A549 (cell line): ENCODE data around the gene PLD1. TPM values are rescaled to one million over a fixed set of nuclear protein-coding genes. Genes with fewer than 3 reads are reported as not detected.
A peak's percentile ranks its signal among the peaks of the same experiment; 100 is the strongest.

Experiments used
- ATAC-seq, 2 experiments: fragments of 200-7000 bp in 1 of 2; fragments of >200 bp in 1 of 2; cut with Nextera tagmentation in 1 of 2; cut with Tn5 transposase in 1 of 2; 3 replicates each; pipeline versions ENCODE4 v1.8.0 to v1.9.1; 2018 to 2020; ENCODE audit warnings: mild to moderate bottlenecking in 1 of 2, moderate library complexity in 1 of 2
- CTCF ChIA-PET: fragments of 300-600 bp; sonication (Branson Sonifier 250); formaldehyde crosslinking; extraction: SDS; loops from one replicate; lab custom pipeline; 2021; ENCODE audit warnings: antibody characterized with exemption, inconsistent platforms; lab: Yijun Ruan, JAX
- POLR2A ChIA-PET: fragments of 350-600 bp; formaldehyde crosslinking; extraction: SDS; loops from one replicate; lab custom pipeline; 2021; ENCODE audit warnings: antibody characterized with exemption, inconsistent platforms; lab: Yijun Ruan, JAX
- DNase-seq, 2 experiments: peaks; one replicate each; pipeline versions ENCODE4 v3.0.0 to v3.0.0-alpha.2; 2011 to 2016; ENCODE audit warnings: low read depth in 1 of 2, low spot score in 1 of 2
- FAIRE-seq: peaks from 2 replicates; lab custom pipeline; 2011; peaks lifted over from hg19 to GRCh38; lab: Jason Lieb, UNC
- H3K27ac ChIP-seq, 2 experiments: fragments of >200 bp; sonication (Bioruptor Twin); formaldehyde crosslinking; 3 replicates each; pipeline ENCODE4 v1.5.1; 2016 to 2017
- H3K4me1 ChIP-seq: fragments of >200 bp; sonication (Bioruptor Twin); formaldehyde crosslinking; 3 replicates; pipeline ENCODE4 v1.6.1; 2016
- H3K4me2 ChIP-seq: fragments of >200 bp; sonication (Bioruptor Twin); formaldehyde crosslinking; 3 replicates; pipeline ENCODE4 v1.6.1; 2016
- H3K4me3 ChIP-seq: fragments of >200 bp; sonication (Bioruptor Twin); formaldehyde crosslinking; 3 replicates; pipeline ENCODE4 v1.5.1; 2016
- H3K9me3 ChIP-seq: fragments of >200 bp; sonication (Bioruptor Twin); formaldehyde crosslinking; 3 replicates; pipeline ENCODE4 v1.6.1; 2016
- CBX2 ChIP-seq: fragments of 200-600 bp; sonication (generic); IDR thresholded peaks from 2 replicates; pipeline ENCODE4 v1.6.1; 2016; ENCODE audit warnings: low read depth, mild to moderate bottlenecking, borderline replicate concordance
- CBX8 ChIP-seq: fragments of 200-600 bp; sonication (generic); IDR thresholded peaks from 2 replicates; pipeline ENCODE4 v1.6.1; 2016
- FOSL2 ChIP-seq, 2 experiments: fragments of 450-650 bp in 1 of 2; fragments of >200 bp in 1 of 2; sonication (Bioruptor Twin) in 1 of 2; formaldehyde crosslinking; IDR thresholded peaks; 2 replicates each; pipeline versions ENCODE4 v1.5.0 to v1.6.1; 2016 to 2020; ENCODE audit warnings: mild to moderate bottlenecking in 1 of 2, moderate library complexity in 1 of 2
- GATA3 ChIP-seq: IDR thresholded peaks from 2 replicates; pipeline ENCODE4 v1.6.1; 2012; ENCODE audit warnings: borderline replicate concordance
- KDM1A ChIP-seq: fragments of 200-600 bp; sonication (generic); IDR thresholded peaks from 2 replicates; pipeline ENCODE4 v1.6.1; 2016; ENCODE audit warnings: low read depth, mild to moderate bottlenecking
- NFE2L2 ChIP-seq: fragments of 150-350 bp; conservative IDR thresholded peaks from 2 replicates; pipeline ENCODE4 v1.6.1; 2014; ENCODE audit warnings: low read length
- NPAS2 ChIP-seq: fragments of 250-450 bp; sonication (Bioruptor Pico); IDR thresholded peaks from 2 replicates; pipeline ENCODE4 v1.8.0; 2022; ENCODE audit warnings: mild to moderate bottlenecking, moderate library complexity, borderline replicate concordance
- NR3C1 ChIP-seq: fragments of >200 bp; sonication (Bioruptor Twin); formaldehyde crosslinking; IDR thresholded peaks from 3 replicates; pipeline ENCODE4 v1.6.1; 2017
- POLR2AphosphoS2 ChIP-seq: conservative IDR thresholded peaks from 2 replicates; pipeline ENCODE4 v1.6.1; 2012; ENCODE audit warnings: low read length, improper control_type of control experiment, inconsistent platforms
- RCOR1 ChIP-seq: fragments of 150-350 bp; IDR thresholded peaks from 2 replicates; pipeline ENCODE4 v1.6.1; 2014; ENCODE audit warnings: antibody characterized with exemption, low read length, low read depth
- RFX5 ChIP-seq: fragments of 450-650 bp; IDR thresholded peaks from 2 replicates; pipeline ENCODE4 v1.7.1; 2014; ENCODE audit warnings: antibody characterized with exemption, mild to moderate bottlenecking, moderate library complexity
- RNF2 ChIP-seq: fragments of 200-600 bp; sonication (generic); IDR thresholded peaks from 2 replicates; pipeline ENCODE4 v1.6.1; 2016; ENCODE audit warnings: low read depth, mild to moderate bottlenecking, antibody characterized with exemption, moderate library complexity, borderline replicate concordance
- ZNF302 ChIP-seq: fragments of 250-450 bp; sonication (Bioruptor Pico); IDR thresholded peaks from 2 replicates; pipeline ENCODE4 v1.9.0; 2021; ENCODE audit warnings: inconsistent platforms, mild to moderate bottlenecking, moderate library complexity
- ZSCAN20 ChIP-seq: fragments of 250-450 bp; sonication (Bioruptor Pico); IDR thresholded peaks from 2 replicates; pipeline ENCODE4 v1.8.0; 2022; ENCODE audit warnings: mild to moderate bottlenecking, moderate library complexity
- WGBS: methylation state at CpG from one replicate; pipeline ENCODE4 v1.1.6; 2017; ENCODE audit errors: missing lambda C conversion rate; 5-methylcytosine and 5-hydroxymethylcytosine counted together
- polyA plus RNA-seq, 4 experiments: library from polyadenylated mRNA; depleted of rRNA in 3 of 4; stranded (reverse); fragments of >200 nt; fragmentation: RNase III in 1 of 4; extraction: RNeasy Plus Mini Kit Qiagen cat#74134 plus additional on column Dnase treatment in 1 of 4; gene quantifications; 2 replicates in 3 of 4; 3 replicates in 1 of 4; pipeline ENCODE4 v1.2.3, GENCODE V29; 2011 to 2017
- TF ChIP-seq, protein P1 (sequence below): fragments of 200-600 bp; sonication (generic); IDR thresholded peaks from 2 replicates; pipeline ENCODE4 v1.6.1; 2016; ENCODE audit warnings: antibody characterized with exemption, mild to moderate bottlenecking, moderate library complexity
- TF ChIP-seq, protein P2 (sequence below): fragments of 250-450 bp; sonication (Bioruptor Pico); IDR thresholded peaks from 2 replicates; pipeline ENCODE4 v1.5.0; 2021; ENCODE audit warnings: mild to moderate bottlenecking, moderate library complexity, borderline replicate concordance
- TF ChIP-seq, protein P3 (sequence below): IDR thresholded peaks from 2 replicates; pipeline ENCODE4 v1.6.1; 2012
- TF ChIP-seq, protein P4 (sequence below): IDR thresholded peaks from 2 replicates; pipeline ENCODE4 v1.6.1; 2012; ENCODE audit warnings: low read depth, borderline replicate concordance

The PLD1 gene
- polyA plus RNA-seq, 2 of the 4 experiments (the other 2 are of a cell fraction), result 6.6 to 27.2 TPM

DNA sequence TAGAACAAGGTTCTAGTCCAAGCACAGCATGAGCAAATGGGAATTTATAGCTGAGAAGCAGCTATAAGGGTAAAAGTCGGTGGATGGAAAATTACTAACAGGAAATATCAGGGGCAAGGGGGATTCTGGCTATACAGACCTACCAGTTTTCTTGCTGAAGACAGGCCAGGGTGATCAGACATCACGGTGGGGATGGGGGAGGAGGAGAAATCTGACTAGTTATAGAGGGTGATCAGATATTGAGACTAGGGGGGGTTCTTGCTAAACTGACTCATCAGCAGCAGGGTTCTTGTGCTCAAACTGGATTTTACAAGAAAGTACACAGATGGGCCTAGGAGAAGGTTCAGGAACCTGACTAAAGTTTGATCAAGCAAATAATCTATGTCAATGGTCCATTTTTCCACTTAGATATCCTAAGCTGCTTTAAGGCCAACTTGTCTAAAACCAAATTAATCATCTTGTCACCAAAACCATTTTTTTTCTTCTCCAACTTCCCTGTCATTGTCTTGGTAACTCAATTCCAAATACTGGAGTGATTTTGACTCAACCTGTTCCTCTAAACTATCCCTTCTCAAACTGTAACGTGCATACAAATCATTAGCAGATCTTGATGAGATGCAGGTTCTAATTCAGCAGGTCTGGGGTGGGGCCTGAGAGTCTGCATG, 37.4 kb upstream of the PLD1 start:
- no peak for DNase-seq
- WGBS, result 81% methylated on average over 3 of the region's 3 CpGs
- Histone ChIP-seq H3K9me3 (0 out of 3 replicates have a peak, but pooled peaks cover 2% of the 10 kb centered on the region), H3K27ac (peak overlapping the region in 1 of 2 experiments; percentile 59; a peak in 2 of 6 replicates), H3K4me2 (no peak overlapping the region), H3K4me3 (no peak overlapping the region), H3K4me1 (peaks cover 52% of the 10 kb centered on the region)
- ChIA-PET POLR2A (no interaction called here), CTCF (no interaction called here)
- TF ChIP-seq, protein P1, sequence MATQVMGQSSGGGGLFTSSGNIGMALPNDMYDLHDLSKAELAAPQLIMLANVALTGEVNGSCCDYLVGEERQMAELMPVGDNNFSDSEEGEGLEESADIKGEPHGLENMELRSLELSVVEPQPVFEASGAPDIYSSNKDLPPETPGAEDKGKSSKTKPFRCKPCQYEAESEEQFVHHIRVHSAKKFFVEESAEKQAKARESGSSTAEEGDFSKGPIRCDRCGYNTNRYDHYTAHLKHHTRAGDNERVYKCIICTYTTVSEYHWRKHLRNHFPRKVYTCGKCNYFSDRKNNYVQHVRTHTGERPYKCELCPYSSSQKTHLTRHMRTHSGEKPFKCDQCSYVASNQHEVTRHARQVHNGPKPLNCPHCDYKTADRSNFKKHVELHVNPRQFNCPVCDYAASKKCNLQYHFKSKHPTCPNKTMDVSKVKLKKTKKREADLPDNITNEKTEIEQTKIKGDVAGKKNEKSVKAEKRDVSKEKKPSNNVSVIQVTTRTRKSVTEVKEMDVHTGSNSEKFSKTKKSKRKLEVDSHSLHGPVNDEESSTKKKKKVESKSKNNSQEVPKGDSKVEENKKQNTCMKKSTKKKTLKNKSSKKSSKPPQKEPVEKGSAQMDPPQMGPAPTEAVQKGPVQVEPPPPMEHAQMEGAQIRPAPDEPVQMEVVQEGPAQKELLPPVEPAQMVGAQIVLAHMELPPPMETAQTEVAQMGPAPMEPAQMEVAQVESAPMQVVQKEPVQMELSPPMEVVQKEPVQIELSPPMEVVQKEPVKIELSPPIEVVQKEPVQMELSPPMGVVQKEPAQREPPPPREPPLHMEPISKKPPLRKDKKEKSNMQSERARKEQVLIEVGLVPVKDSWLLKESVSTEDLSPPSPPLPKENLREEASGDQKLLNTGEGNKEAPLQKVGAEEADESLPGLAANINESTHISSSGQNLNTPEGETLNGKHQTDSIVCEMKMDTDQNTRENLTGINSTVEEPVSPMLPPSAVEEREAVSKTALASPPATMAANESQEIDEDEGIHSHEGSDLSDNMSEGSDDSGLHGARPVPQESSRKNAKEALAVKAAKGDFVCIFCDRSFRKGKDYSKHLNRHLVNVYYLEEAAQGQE, result no peak
- TF ChIP-seq RNF2, result no peak
- no peak for TF ChIP-seq KDM1A
- TF ChIP-seq CBX8, result no peak
- TF ChIP-seq GATA3, result no peak
- no peak for TF ChIP-seq NFE2L2
- no peak for TF ChIP-seq CBX2
- TF ChIP-seq, protein P2, sequence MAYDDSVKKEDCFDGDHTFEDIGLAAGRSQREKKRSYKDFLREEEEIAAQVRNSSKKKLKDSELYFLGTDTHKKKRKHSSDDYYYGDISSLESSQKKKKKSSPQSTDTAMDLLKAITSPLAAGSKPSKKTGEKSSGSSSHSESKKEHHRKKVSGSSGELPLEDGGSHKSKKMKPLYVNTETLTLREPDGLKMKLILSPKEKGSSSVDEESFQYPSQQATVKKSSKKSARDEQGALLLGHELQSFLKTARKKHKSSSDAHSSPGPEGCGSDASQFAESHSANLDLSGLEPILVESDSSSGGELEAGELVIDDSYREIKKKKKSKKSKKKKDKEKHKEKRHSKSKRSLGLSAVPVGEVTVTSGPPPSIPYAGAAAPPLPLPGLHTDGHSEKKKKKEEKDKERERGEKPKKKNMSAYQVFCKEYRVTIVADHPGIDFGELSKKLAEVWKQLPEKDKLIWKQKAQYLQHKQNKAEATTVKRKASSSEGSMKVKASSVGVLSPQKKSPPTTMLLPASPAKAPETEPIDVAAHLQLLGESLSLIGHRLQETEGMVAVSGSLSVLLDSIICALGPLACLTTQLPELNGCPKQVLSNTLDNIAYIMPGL, result no peak
- TF ChIP-seq RFX5, result no peak
- ATAC-seq, result no peak
- no peak for FAIRE-seq

DNA sequence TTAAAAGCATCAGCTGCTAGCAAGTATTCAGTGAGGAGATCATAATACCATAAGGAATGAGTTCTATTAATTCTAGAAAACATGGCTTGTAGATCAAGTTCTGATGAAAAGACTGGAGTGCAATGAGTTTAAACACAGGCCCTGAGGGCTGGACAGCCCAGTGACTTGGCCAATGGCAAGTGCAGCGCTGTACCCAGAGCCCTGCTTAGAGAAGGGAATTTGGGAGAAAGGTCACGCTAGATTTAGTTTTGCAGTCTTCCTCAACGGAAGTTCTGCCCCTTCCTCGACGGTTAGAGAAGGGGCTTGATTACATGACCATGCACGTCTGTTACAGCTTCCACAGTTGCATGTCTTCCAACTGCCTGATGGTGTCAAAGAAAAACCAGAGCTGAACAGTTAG, 36.9 kb upstream of the PLD1 start:
- no peak for TF ChIP-seq ZSCAN20
- no peak for TF ChIP-seq NR3C1
- no peak for TF ChIP-seq RNF2
- TF ChIP-seq FOSL2 (IDR thresholded peaks at IDR 0.05), result no peak
- TF ChIP-seq FOSL2 (CRISPR knock-in tag; IDR thresholded peaks at IDR 0.05), result no peak
- TF ChIP-seq, protein P3, sequence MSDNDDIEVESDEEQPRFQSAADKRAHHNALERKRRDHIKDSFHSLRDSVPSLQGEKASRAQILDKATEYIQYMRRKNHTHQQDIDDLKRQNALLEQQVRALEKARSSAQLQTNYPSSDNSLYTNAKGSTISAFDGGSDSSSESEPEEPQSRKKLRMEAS, result no peak
- no peak for TF ChIP-seq ZNF302 (CRISPR knock-in tag)
- no peak for TF ChIP-seq POLR2AphosphoS2
- Histone ChIP-seq H3K4me1 (peaks cover 48% of the 10 kb centered on the region), H3K9me3 (no peaks in the 10 kb centered on the region), H3K4me3 (no peak overlapping the region), H3K27ac (peak overlapping the region; percentile 21 to 59; a peak in 3 of 6 replicates), H3K4me2 (no peak overlapping the region)
- ChIA-PET POLR2A (no interaction called here), CTCF (no interaction called here)
- 94% methylated on average over 6 of the region's 6 CpGs for WGBS
- ATAC-seq (no peak), DNase-seq (no peak), FAIRE-seq (no peak)

DNA sequence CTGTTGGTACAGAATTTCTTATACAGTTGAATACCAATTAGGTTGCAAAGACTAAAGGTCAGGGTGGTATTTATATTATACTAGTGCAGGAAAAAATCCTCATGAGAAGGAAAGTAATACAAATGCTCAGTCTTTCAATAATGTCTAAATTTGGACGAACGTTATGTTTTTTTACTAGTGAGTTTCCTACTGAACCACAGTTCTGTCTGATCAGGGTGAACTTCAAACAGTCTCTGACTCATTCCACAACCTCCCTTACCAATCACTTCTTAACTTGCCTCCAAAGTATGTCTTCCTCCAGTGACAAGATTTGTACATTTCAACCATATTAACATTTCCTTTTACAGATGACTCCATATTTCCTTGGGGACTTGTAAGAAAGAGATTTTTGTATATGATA, 36.3 kb upstream of the PLD1 start:
- H3K4me3 ChIP-seq, result no peak overlapping the region
- no peaks in the 10 kb centered on the region for H3K9me3 ChIP-seq
- H3K27ac ChIP-seq, result peak overlapping the region; percentile 46 to 59; a peak in 2 of 6 replicates
- no peak for DNase-seq
- FAIRE-seq, result no peak
- WGBS, result 44% methylated on average over 2 of the region's 2 CpGs
- no peak for ATAC-seq
- POLR2A ChIA-PET, result no interaction called here
- TF ChIP-seq RCOR1 (no peak), NPAS2 (no peak)
- TF ChIP-seq, protein P4, sequence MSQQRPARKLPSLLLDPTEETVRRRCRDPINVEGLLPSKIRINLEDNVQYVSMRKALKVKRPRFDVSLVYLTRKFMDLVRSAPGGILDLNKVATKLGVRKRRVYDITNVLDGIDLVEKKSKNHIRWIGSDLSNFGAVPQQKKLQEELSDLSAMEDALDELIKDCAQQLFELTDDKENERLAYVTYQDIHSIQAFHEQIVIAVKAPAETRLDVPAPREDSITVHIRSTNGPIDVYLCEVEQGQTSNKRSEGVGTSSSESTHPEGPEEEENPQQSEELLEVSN, result no peak
- TF ChIP-seq, all 56 proteins: peak for 0
- no peak overlapping the region for H3K4me2 ChIP-seq
- H3K4me1 ChIP-seq, result peaks cover 45% of the 10 kb centered on the region
- CTCF ChIA-PET, result no interaction called here
